Natural killer cell treated with Interleukin-12 subunit alpha and Interleukin-12 subunit beta and Interleukin-15 and Interleukin-18, amount 100 ng/mL, for 72 hours (primary cell): ENCODE data around the gene MTIF3. TPM values are rescaled to one million over a fixed set of nuclear protein-coding genes. Genes with fewer than 3 reads are reported as not detected.

Experiments used
- ATAC-seq, 2 donors: fragments of 150-1000 bp; cut with Tn5 transposase in 1 of 2; sonication (Bioruptor Pico), chemical (Tn5 transposase) in 1 of 2; 2 replicates each; pipeline ENCODE4 v1.10.0; 2021
- DNase-seq: peaks from one replicate; pipeline ENCODE4 v3.0.0; 2022; ENCODE audit warnings: low spot score
- H3K27ac Mint-ChIP-seq, 2 donors: 1 replicate in 1 of 2; 2 replicates in 1 of 2; pipeline ENCODE4 v1.8.0; 2022; ENCODE audit warnings: mixed read lengths in 2 of 2, mild to moderate bottlenecking in 1 of 2, moderate library complexity in 1 of 2
- H3K27me3 Mint-ChIP-seq, 2 donors: 1 replicate in 1 of 2; 2 replicates in 1 of 2; pipeline ENCODE4 v1.8.0; 2022; ENCODE audit warnings: mixed read lengths in 2 of 2
- H3K36me3 Mint-ChIP-seq: one replicate; pipeline ENCODE4 v1.8.0; 2022; ENCODE audit warnings: mixed read lengths
- H3K4me1 Mint-ChIP-seq, 2 donors: 1 replicate in 1 of 2; 2 replicates in 1 of 2; pipeline ENCODE4 v1.8.0; 2022; ENCODE audit warnings: low read depth in 2 of 2, mixed read lengths in 2 of 2, mild to moderate bottlenecking in 1 of 2
- H3K4me3 Mint-ChIP-seq: one replicate; pipeline ENCODE4 v1.8.0; 2022; ENCODE audit warnings: mixed read lengths
- H3K9me3 Mint-ChIP-seq: 2 replicates; pipeline ENCODE4 v1.8.0; 2022; ENCODE audit warnings: mixed read lengths
- total RNA-seq, 2 donors: library from RNA; stranded (reverse); gene quantifications; one replicate each; pipeline ENCODE4 v1.2.3, GENCODE V29; 2022

The MTIF3 gene
- total RNA-seq, 2 donors from 2014 or later = 31.4 to 41.8 TPM

DNA sequence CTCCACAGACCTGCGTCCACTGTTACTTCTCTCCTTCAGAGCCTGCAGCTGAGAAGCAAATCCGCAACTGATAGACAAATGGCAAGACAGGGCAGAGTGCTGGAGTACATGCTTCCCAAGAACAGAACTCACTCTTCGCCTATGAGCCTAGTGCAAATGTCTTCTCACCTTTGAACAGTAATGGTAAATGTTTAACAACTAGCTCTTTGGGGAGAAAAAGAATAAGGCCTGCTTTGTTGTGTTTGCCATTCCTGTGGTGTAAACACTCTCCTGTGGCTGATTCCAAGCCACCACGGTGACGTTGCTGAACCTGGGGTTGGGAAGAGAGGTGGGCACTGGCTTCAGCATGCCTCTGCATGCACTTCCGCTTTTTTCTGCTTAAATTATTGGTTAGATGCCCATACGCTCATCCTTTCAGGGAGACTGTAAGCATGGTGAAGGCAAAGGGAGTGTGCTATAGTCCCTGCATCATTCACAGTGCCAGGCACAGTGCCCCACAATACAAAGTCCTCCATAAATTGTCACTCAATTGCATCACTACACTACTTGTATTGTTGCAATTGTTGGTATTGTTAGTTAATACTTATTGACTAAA lies 54.0 kb downstream of the MTIF3 start:
- Mint-ChIP-seq H3K4me1 (no peaks in the 10 kb centered on the region), H3K27me3 (peaks cover 6 to 11% of the 10 kb centered on the region in 2 donors), H3K4me3 (no peak overlapping the region), H3K9me3 (no peaks in the 10 kb centered on the region), H3K36me3 (no peaks in the 10 kb centered on the region), H3K27ac (no peak overlapping the region)
- no peak for ATAC-seq
- no peak for DNase-seq

DNA sequence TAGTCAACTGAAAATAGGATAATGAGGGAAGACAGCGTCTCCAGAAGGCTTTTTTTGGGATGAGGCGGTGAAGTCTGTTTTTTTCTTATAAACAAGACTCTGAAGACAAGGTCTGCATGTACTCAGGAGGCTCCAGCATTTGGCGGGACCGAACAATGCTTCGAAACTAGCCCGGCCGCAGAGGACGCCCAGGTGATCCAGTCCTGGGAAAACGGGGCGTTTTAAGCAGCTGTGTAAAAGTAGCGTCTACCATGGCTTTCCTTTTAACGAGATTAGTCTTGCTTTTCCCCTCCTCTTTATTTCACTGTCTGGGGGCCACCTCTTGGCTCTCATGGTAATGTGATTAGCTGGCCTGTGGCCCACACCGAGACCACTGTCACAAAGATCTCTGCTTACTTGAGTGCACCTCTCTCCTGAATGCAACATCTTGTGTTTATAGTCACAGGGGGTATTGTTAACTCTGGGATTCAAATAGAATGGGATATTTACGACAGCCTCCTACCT lies 55.3 kb downstream of the MTIF3 start:
- ATAC-seq = no peak
- H3K9me3 Mint-ChIP-seq = no peaks in the 10 kb centered on the region
- no peaks in the 10 kb centered on the region for H3K36me3 Mint-ChIP-seq
- no peak overlapping the region for H3K4me3 Mint-ChIP-seq
- no peak for DNase-seq
- peaks cover 5 to 11% of the 10 kb centered on the region in 2 donors for H3K27me3 Mint-ChIP-seq
- no peak overlapping the region for H3K27ac Mint-ChIP-seq
- no peaks in the 10 kb centered on the region for H3K4me1 Mint-ChIP-seq

GRCh38 chr13:27393101-27393500 lies 57.3 kb downstream of the MTIF3 start:
- no peak overlapping the region for H3K4me3 Mint-ChIP-seq
- no peak overlapping the region for H3K27ac Mint-ChIP-seq
- peaks cover 5 to 11% of the 10 kb centered on the region in 2 donors for H3K27me3 Mint-ChIP-seq
- H3K4me1 Mint-ChIP-seq = no peaks in the 10 kb centered on the region
- no peak for DNase-seq
- no peaks in the 10 kb centered on the region for H3K36me3 Mint-ChIP-seq
- H3K9me3 Mint-ChIP-seq = no peaks in the 10 kb centered on the region
- no peak for ATAC-seq

- H3K27ac Mint-ChIP-seq = no peak overlapping the region
- H3K4me1 Mint-ChIP-seq = no peaks in the 10 kb centered on the region
- H3K4me3 Mint-ChIP-seq = no peak overlapping the region
- H3K27me3 Mint-ChIP-seq = peaks cover 5 to 11% of the 10 kb centered on the region in 2 donors
- ATAC-seq (no peak), DNase-seq (no peak)
- H3K36me3 Mint-ChIP-seq = no peaks in the 10 kb centered on the region
- no peaks in the 10 kb centered on the region for H3K9me3 Mint-ChIP-seq
Observed at GRCh38 chr13:27391471-27391870, 58.9 kb downstream of the MTIF3 start.

DNA sequence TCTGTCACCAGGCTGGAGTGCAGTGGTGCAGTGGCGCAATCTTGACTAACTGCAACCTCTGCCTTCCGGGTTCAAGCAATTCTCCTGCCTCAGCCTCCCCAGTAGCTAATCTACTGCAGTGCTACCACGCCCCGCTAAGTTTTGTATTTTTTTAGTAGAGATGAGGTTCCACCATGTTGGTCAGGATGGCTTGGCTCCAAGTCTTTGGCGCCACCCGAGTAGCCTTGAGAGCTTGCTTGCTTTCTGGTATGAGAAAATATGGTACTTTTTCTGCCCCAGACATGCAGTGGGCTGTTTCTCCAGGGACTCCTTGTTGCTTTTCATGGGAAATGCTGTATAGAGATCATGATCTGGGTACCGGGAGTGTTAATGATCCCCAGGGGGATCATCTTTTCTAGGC lies 60.5 kb downstream of the MTIF3 start:
- DNase-seq = no peak
- Mint-ChIP-seq H3K4me1 (no peaks in the 10 kb centered on the region), H3K27ac (no peak overlapping the region), H3K27me3 (peaks cover 4 to 5% of the 10 kb centered on the region in 2 donors), H3K36me3 (no peaks in the 10 kb centered on the region), H3K4me3 (no peak overlapping the region), H3K9me3 (no peaks in the 10 kb centered on the region)
- ATAC-seq = no peak

DNA sequence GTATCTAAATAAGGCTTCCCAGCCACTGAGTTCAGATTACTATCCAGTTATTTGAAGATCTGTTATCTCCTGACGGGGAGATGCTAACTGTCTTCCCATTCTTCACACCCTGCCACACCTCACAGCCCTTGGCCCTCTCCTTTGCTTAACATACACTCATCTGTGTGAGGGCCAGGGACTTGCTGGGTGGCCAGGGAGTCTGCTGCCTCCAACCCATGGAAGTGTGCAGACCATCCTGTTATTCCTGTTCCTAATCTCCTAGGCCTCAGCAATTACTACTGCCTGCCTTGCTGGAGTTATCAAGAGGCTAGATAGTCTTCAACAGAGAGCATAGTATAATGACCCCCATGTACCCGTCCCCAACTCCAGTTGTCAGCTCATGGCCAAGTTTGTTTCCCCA lies 62.1 kb downstream of the MTIF3 start:
- no peak overlapping the region for H3K27ac Mint-ChIP-seq
- H3K4me3 Mint-ChIP-seq = no peak overlapping the region
- no peaks in the 10 kb centered on the region for H3K9me3 Mint-ChIP-seq
- DNase-seq (no peak), ATAC-seq (no peak)
- peaks cover 0 to 10% of the 10 kb centered on the region in 2 donors for H3K27me3 Mint-ChIP-seq
- no peaks in the 10 kb centered on the region for H3K36me3 Mint-ChIP-seq
- H3K4me1 Mint-ChIP-seq = no peaks in the 10 kb centered on the region

Other genes starting within 250 kb of the MTIF3 start
- 100 to 1,000 TPM; 748 to 990 TPM for gene RPL21, start 199.0 kb downstream of the MTIF3 start, total RNA-seq
- gene RASL11A, start 179.7 kb downstream of the MTIF3 start, total RNA-seq = 1 to 10 TPM; 1.7 to 3.3 TPM
- 100 to 1,000 TPM; 107 to 244 TPM for gene GTF3A, start 25.9 kb downstream of the MTIF3 start, total RNA-seq
- gene LNX2, start 170.0 kb upstream of the MTIF3 start, total RNA-seq = 1 to 10 TPM; 4.1 to 4.2 TPM
- 100 to 1,000 TPM in 1 of 2 donors, 10 to 100 TPM in 1; 95.2 to 112 TPM for gene POLR1D, start 171.3 kb upstream of the MTIF3 start, total RNA-seq